ENCODE data around the gene NTM. TPM values are rescaled to one million over a fixed set of nuclear protein-coding genes. Genes with fewer than 3 reads are reported as not detected.

NTM gene
- total and polyA plus RNA-seq, 2 of the 8 experiments (the other 6 are each of a cell fraction or from before 2014, with no cell fraction given), result 13.4 to 20.0 TPM

DNA sequence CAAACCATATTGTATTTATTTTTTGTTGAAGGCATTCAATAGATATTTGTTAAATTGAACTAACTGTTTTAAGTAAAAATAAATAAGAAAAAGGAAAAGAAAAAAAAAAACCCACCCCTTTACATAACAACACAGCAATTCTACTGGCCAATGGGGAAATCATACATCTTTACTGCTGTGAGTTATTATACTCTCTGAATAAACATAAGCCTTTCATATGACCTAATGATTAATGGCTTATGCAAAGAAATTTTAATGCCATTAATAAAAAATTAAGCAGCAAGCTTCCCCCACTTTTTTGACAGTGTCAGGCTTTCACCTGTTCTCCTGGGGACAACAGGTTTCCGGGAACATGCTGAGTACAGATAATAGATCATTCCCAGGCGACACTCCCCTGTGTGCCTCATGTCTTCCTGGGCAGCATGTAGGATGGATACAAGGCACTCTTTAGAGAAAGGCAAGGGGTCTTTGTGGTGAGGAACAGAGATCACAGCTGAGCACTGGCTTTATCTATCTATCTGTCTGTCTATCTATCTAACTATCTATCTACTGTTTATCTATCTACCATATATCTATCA lies 676.0 kb downstream of the NTM start (continued):
- TF ChIP-seq PHF8 (conservative IDR thresholded peaks at IDR 0.05; ENCODE audit: low read depth, low read length) (no peak), SP4 (IDR thresholded peaks at IDR 0.05; ENCODE audit: low read length) (no peak)
